LNCaP clone FGC (cell line): Measurements from ENCODE around the gene PSMB5.
A peak's percentile ranks its signal among the peaks of the same experiment; 100 is the strongest.

Source experiments
- DNase-seq: peaks from one replicate; pipeline ENCODE4 v3.0.0-alpha.2; 2011; ENCODE audit warnings: low read depth
- H3K4me3 ChIP-seq: 2 replicates; pipeline ENCODE4 v1.5.1; 2011; ENCODE audit warnings: mild to moderate bottlenecking, low read depth, low read length, control low read depth
- CTCF ChIP-seq: IDR thresholded peaks from 2 replicates; pipeline ENCODE4 v1.5.1; 2012; ENCODE audit warnings: mild to moderate bottlenecking; ENCODE audit not compliant: control insufficient read depth, insufficient read depth; ENCODE audit errors: extremely low read depth

PSMB5 gene

DNA sequence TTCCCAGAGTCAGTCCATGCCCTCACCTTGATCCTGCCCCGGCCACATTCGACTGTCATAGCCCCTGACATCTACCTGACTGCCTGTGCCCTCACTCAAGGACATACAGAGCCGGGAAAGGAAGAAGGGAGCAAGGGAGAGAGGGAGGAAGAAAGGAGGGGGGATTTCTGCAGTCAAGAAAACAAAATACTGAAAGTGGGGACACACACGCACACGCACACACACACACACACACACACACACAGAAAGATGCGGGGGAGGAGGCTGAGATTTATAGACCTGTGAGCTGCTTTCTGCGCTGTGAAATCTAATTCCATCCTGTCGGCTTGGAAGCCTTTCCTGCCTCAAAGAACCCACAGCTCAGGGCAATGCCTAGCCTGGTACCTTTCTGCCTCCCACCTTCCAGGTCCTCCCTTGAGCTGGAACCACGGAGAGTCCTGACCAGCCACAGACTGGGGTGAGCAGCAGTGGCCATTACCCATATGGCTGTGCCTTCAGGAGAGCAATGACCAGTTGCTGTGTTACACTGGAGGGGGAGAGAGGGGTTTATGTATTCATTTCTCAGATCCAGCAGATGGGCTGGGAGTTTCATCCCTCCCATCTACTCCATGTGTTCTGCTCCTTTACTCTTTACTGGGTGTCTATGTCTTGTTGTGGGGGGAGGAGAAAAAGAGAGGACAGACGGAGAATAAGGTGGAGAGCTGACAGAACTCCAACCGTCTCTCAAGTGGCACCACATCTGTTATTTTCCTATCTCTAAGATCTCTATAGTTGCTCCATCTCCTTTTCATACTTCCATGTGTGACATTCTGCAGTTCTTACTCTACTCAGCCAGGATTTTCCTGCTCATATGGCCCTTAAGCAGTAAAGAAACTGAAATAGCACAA is 37.7 kb downstream of the PSMB5 start:
- TF ChIP-seq CTCF, result no peak
- no peak for DNase-seq
- no peak overlapping the region for H3K4me3 ChIP-seq

- no peak for TF ChIP-seq CTCF
- DNase-seq, result no peak
- H3K4me3 ChIP-seq, result no peak overlapping the region
Measured at GRCh38 chr14:22995889-22996625, 38.6 kb downstream of the PSMB5 start.

DNA sequence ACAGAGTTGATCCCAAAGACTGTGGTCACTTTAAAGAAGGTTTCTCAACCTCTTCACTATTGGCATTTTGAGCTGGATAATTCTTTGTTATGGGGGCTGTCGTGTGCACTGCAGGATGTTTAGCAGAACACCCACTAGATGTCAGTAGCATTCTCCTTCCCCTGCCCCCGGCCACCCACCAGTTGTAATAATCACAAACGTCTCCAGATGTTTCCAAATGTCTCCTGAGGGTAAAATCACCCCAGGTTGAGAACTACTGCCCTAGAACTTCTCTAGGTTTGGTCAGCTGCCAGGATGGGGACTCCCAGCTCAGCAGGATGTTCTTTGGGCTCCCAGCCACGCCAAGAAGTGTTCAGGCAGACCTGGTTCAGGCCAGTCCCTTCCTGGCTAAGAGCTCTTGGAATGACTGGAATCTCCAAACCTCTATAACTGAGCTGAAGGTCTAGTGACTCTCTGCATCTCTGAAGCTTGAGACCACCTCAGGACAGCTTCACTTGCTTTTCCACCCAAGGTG is 39.9 kb downstream of the PSMB5 start:
- no peak overlapping the region for H3K4me3 ChIP-seq
- peak; percentile 57 for TF ChIP-seq CTCF
- no peak for DNase-seq

DNA sequence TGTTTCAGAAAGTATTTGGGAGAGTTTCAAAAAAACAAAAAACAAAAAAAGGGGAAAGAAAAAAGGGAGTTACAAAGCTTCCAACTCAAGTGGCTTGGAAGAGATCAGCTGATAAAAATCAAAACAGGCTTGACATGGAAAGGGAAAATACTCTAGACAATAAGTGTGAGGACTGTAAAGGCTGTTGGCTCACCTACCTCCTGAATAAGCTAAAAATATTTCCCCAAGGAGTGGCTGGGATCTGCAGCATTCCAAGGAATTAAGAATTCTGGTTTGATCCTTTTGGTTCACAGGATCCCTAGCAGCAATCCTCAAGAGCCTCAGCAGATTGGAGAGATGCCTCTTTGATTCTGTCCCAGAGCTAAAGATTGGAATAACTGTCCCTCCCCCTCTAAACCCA is 41.2 kb downstream of the PSMB5 start:
- no peak for TF ChIP-seq CTCF
- H3K4me3 ChIP-seq, result no peak overlapping the region
- no peak for DNase-seq

DNA sequence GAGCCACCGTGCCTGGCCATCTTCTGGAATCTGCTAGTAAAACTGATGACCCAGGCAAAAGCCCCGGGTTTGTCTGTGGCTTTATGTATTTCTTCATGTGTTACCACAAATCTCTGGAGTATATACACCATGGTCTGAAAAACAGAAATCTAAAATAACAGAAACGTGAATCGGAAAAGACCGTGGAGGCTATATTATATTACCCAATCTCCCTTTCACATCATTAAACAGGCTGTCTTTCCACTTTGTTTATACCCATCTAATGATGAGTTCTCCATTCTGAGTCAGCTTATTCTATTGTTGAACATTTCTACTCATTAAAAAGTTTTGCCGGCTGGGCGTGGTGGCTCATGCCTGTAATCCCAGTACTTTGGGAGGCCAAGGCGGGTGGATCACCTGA is 42.8 kb downstream of the PSMB5 start:
- H3K4me3 ChIP-seq, result no peak overlapping the region
- DNase-seq, result no peak
- no peak for TF ChIP-seq CTCF

- no peak for DNase-seq
- no peak for TF ChIP-seq CTCF
- H3K4me3 ChIP-seq, result no peak overlapping the region
Measured at GRCh38 chr14:22987291-22987690, 47.4 kb downstream of the PSMB5 start.
